ENCODE data around the gene IFI27L1. TPM values are rescaled to one million over a fixed set of nuclear protein-coding genes. Genes with fewer than 3 reads are reported as not detected.

Gene IFI27L1
- total and polyA plus RNA-seq, 2 of the 13 experiments (the other 11 are each of a cell fraction or from before 2014, with no cell fraction given) = 11.9 to 19.0 TPM

GRCh38 chr14:94136575-94137331, 55.6 kb downstream of the IFI27L1 start (continued):
- TF ChIP-seq FOXJ3 (CRISPR knock-in tag; IDR thresholded peaks at IDR 0.05; ENCODE audit: borderline replicate concordance) (0 out of 2 replicates have a peak, but pooled peaks have one; percentile 7), CHD4 (IDR thresholded peaks at IDR 0.05; ENCODE audit: borderline replicate concordance, low read length) (no peak), ZNF790 (CRISPR knock-in tag; IDR thresholded peaks at IDR 0.05; ENCODE audit: borderline replicate concordance) (no peak), ZNF891 (CRISPR knock-in tag; IDR thresholded peaks at IDR 0.05) (no peak), ZKSCAN5 (CRISPR knock-in tag; IDR thresholded peaks at IDR 0.05) (no peak), THRA (CRISPR knock-in tag; IDR thresholded peaks at IDR 0.05; ENCODE audit: borderline replicate concordance) (0 out of 2 replicates have a peak, but pooled peaks have one; percentile 46), PBX3 (CRISPR knock-in tag; IDR thresholded peaks at IDR 0.05; ENCODE audit: borderline replicate concordance) (no peak), PCBP2 (optimal IDR thresholded peaks at IDR 0.05; ENCODE audit: low read depth, low read length, poor library complexity, severe bottlenecking) (no peak), HNRNPK (IDR thresholded peaks at IDR 0.05; ENCODE audit: low read depth, low read length, poor library complexity, severe bottlenecking) (no peak), ZUFSP (CRISPR knock-in tag; IDR thresholded peaks at IDR 0.05; ENCODE audit: borderline replicate concordance) (no peak), ZNF709 (CRISPR knock-in tag; IDR thresholded peaks at IDR 0.05) (no peak), IRF2 (CRISPR knock-in tag; IDR thresholded peaks at IDR 0.05) (peak; percentile 76), ZFP91 (CRISPR knock-in tag; IDR thresholded peaks at IDR 0.05; ENCODE audit: borderline replicate concordance) (peak; percentile 42; the same call in 1 of the 2 replicates), ZNF816 (CRISPR knock-in tag; IDR thresholded peaks at IDR 0.05; ENCODE audit: borderline replicate concordance) (no peak), JUND (CRISPR knock-in tag; IDR thresholded peaks at IDR 0.05) (0 out of 2 replicates have a peak, but pooled peaks have one; percentile 13), LCORL (IDR thresholded peaks at IDR 0.05) (no peak), LCORL (CRISPR knock-in tag; IDR thresholded peaks at IDR 0.05) (peak; percentile 83), CTCF (CRISPR knock-in tag; IDR thresholded peaks at IDR 0.05) (peak; percentile 98), ATF2 (CRISPR knock-in tag; IDR thresholded peaks at IDR 0.05) (peak; percentile 49; the same call in 1 of the 2 replicates)
